Effector CD4-positive, alpha-beta T cell (primary cell): ENCODE data around the gene SLIT1.

Experiments used
- DNase-seq: peaks from one replicate; pipeline ENCODE4 v3.0.0-alpha.2; 2020

Gene SLIT1

GRCh38 chr10:96996275-96996965 is 189.3 kb downstream of the SLIT1 start:
- no peak for DNase-seq

GRCh38 chr10:96995851-96996250 is 189.9 kb downstream of the SLIT1 start:
- DNase-seq = no peak

- DNase-seq = no peak
Measured at GRCh38 chr10:96992721-96993120, 193.0 kb downstream of the SLIT1 start.

DNA sequence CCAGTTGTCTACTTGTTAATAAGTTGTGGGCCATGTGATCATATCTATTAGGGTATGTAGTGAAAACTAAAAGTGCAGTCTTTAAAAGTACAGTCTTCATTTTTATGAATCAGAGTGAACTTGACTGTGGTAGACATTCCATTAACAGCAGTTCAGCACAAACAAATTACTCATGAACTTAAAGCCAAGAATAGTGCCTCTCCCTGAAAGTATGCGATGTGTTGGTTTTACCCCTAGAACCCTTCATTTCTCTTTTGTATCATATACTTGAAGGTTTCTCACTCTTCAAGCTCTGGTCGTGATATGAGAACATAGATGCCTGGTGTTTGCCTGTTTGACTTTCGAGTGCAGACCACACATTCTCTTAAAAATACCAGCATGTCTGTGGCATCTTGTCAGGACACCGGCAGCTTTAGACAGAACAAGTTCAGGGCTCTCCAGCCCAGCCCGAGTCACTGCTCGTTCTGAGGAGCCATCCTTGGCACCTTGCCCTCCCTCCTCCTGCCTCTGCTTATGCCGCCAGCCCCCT is 194.4 kb downstream of the SLIT1 start:
- no peak for DNase-seq

DNA sequence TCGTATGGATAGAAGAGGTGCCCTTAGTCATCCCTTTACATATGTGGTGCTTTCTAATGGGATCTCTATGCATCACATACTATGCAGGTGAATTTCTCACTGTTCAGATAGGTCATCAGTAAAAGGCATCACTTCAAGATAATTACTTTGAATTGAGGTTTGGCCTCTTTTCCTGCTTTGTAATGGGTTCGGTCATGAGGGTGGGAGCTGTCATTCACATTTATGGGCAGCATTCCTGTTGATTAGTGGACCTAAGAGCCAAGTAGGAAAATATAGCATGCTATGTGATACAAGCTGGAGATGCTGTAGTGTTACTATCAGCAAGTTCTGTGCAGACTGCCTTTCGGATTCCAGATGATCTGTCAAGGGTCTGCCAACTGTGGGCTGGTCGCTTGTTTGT is 197.3 kb downstream of the SLIT1 start:
- DNase-seq = no peak

- no peak for DNase-seq
Measured at GRCh38 chr10:96987842-96988175, 197.9 kb downstream of the SLIT1 start.

- DNase-seq = no peak
Measured at GRCh38 chr10:96987141-96987841, 198.5 kb downstream of the SLIT1 start.

GRCh38 chr10:96986200-96986856 is 199.4 kb downstream of the SLIT1 start:
- DNase-seq = no peak

- no peak for DNase-seq
Measured at GRCh38 chr10:96984541-96985131, 201.1 kb downstream of the SLIT1 start.

DNA sequence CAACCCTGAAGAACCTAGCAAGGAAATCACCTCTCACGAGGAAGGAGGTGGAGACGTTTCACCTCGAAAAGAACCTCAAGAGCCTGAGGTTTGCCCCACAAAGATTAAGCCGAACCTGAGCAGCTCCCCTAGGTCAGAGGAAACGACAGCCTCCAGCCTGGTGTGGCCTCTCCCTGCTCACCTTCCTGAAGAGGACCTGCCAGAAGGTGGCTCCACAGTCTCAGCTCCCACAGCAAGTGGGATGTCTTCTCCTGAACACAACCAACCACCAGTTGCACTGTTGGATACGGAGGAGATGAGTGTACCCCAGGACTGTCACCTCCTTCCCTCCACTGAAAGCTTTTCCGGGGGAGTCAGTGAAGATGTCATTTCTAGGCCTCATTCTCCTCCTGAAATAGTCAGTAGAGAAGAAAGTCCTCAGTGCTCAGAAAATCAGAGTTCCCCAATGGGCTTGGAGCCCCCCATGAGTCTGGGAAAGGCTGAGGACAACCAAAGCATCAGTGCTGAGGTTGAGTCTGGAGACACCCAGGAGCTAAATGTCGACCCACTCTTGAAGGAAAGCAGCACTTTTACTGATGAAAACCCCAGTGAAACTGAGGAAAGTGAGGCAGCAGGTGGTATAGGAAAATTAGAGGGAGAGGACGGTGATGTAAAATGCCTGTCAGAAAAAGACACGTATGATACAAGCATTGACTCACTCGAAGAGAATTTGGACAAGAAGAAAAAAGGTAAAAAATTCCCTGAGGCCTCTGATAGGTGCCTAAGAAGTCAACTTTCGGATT is 203.4 kb downstream of the SLIT1 start:
- DNase-seq = no peak

DNA sequence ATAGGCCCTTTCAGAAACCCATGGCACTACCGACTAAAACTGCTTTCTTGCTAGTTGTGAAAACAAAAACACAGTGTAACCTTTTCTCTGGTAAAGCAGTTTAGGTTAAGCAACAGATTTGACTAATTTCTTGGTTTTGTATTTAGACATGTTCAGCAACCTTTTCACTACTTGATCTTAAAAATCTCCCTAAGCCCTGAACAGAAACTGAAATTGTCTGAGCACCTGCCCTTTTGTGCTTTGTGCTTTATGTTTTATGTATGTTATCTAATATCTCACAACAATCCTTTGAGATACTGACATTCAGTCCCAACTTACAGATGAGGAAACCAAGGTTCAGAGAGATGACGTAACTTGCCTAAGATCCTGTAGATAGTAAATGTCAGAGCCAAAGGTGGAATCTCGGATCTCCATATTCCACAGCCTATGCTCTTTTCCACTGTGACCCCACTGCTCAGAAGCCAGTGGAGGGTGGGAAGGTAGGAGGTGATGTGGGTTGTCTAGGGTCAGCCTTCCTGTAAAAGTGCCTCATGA is 207.1 kb downstream of the SLIT1 start:
- no peak for DNase-seq

DNA sequence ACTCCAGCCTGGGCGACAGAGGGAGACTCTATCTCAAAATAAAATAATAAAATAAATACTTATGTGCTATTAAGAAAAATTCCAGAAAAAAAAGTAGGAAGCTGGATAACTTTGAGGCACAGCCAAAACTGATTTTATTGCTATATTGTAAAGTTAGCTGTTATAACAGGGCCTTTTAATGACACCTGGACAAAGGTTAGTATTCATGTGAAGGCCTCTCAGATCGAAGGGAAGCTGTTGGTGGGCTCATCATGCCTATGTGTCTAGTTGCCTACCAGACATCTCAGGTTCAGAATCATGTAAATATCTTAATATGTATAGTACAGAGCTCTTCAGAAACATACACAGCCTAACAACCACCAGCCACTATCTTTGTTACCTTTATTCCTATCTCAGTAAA is 210.6 kb downstream of the SLIT1 start:
- DNase-seq = no peak

DNA sequence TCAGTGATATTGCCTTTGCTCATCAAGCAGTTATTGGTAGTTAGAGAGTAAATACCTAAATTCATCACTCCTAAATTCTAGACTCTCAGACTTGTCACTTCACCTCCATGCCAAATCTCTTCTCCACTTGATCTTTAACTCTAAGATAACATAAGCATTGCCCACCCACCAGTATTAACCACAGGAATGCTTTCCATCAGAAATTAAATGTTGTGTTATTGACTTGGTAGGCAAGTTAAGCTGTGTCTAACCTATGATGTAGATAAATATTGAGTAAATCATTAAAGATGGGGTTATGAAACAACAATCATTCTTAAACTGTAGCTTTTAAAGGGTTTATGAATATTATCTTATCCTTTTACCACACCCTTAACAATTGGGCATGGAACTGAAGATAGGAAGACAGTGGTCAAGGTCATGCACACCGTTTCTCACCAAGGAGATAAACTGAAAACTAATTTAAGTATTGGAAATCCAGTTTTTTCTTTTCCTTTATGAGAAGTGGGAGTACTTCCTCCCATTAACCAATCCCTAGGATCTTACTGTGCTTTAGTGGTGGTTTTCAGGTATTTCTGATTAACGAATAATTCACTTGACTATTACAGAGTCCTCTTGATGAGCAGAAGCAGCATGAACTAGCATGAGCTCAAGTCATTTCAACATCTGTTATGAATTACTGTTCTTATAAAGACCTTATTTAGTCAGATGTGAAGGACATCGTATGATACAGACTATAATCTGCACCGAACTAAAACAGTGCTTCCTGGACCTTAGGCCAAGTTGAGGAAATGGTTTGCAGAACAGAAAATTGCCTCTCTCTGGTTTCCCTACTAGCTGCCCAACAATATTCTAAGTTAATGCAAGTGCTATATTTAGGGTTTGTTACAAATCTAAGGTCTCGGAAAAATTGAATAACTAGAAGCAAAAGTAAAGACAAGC is 211.7 kb downstream of the SLIT1 start:
- no peak for DNase-seq

DNA sequence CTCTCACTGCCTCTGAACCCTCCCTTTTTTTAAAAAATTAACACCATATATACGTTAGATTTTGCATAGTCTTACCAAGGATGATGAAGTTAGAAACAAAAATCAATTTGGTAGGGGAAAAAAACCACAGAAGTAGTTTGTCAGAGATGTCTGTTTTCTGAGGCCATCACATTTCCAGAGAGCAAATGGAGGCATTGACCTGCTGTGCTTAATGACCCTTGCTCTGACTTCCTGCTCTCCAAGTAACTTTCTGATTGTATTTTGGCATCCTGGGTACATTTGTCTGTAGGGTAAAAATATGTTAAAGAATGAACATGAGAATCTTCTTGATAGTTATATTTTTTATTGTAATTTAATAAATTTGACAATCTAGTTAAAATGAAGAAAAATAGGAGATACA is 213.5 kb downstream of the SLIT1 start:
- DNase-seq = no peak

DNA sequence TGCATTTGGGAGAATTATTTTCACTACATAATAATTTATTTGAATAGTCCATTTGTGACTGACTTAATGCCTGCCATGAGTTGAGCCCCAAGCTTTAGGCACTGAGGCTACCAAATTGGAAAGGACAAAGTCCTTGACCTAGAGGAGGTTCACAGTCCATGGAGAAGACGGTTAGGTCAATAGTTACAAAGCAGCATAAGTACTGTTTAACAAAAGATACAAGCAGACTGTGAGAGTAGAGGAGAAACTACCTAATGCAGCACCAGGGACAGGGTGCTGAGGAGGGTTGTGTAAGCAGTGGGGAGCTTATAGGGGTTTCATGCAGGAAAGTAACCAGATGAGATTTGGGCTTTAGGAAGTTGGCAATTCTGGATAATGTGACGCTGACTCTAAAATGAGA is 214.4 kb downstream of the SLIT1 start:
- no peak for DNase-seq

DNA sequence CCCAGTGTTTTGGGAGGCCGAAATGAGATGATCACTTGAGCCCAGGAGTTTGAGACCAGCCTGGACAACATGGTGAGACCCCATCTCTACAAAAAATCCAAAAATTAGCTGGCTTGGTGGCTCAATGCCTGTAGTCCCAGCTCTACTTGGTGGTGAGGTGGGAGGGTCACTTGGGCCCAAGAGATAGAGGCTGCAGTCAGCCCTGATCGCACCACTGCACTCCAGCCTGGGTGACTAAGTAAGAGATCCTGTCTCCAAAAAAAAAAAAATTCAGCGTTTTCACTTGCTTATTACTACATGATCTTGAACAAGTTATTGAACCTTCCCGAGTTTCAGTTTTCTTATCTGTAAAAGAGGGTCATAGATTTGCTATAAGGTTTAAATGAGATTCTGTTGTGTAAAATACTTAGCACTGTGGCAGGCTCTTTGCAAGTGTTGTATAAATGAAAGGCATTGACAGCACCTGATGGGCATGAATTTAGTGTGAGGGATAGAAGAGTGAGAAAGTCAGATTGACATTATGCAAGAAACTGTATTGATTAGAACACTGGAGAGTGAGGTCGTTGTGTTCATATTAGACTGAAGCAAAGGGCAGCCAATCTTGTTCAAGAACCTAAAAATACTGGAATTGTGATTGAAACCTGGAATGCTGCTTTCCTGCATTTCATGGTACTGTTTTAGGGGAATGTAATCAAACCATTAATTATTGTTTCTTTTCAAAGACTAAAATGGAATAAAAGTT is 216.9 kb downstream of the SLIT1 start:
- no peak for DNase-seq

DNA sequence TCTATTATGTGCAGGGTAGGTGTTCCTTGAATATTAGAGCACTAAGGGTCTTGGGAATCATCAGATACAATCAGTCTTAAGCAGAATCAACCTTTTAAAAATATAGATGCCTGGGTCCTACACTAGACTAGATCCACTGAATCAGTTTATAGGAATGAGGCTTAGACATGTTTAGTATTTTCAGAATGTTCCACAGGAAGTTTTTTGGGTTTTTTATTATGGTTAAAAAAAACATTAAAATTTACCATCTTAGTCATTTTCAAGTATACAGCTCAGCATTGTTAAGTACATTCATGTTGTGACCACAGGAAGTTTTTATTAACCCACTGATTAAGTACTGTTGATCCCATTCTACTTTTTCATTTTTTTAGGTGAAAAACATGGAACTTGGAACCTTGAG is 217.9 kb downstream of the SLIT1 start:
- no peak for DNase-seq

- DNase-seq = no peak
Measured at GRCh38 chr10:96964131-96964530, 221.6 kb downstream of the SLIT1 start.

GRCh38 chr10:96960872-96961271 is 224.9 kb downstream of the SLIT1 start:
- no peak for DNase-seq

- DNase-seq = no peak
Measured at GRCh38 chr10:96959733-96960132, 226.0 kb downstream of the SLIT1 start.

- DNase-seq = no peak
Measured at GRCh38 chr10:96958071-96958470, 227.7 kb downstream of the SLIT1 start.
